ENCODE data around the gene ARHGAP26.

Gene ARHGAP26

GRCh38 chr5:142851731-142852130, 81.6 kb downstream of the ARHGAP26 start:
- no peak for DNase-seq

GRCh38 chr5:142852416-142853198, 82.4 kb downstream of the ARHGAP26 start:
- DNase-seq, result no peak

- no peak for DNase-seq
Measured at GRCh38 chr5:142853682-142854081, 83.5 kb downstream of the ARHGAP26 start.

GRCh38 chr5:142856269-142856782, 86.1 kb downstream of the ARHGAP26 start:
- no peak for DNase-seq

- DNase-seq, result no peak
Measured at GRCh38 chr5:142857405-142857804, 87.2 kb downstream of the ARHGAP26 start.

- no peak for DNase-seq
Measured at GRCh38 chr5:142859037-142859436, 88.9 kb downstream of the ARHGAP26 start.

- no peak for DNase-seq
Measured at GRCh38 chr5:142860270-142860669, 90.1 kb downstream of the ARHGAP26 start.

GRCh38 chr5:142861011-142861410, 90.8 kb downstream of the ARHGAP26 start:
- DNase-seq, result peak in 1 of 3 donors; percentile 37

- DNase-seq, result no peak
Measured at GRCh38 chr5:142862594-142862993, 92.4 kb downstream of the ARHGAP26 start.

- DNase-seq, result no peak
Measured at GRCh38 chr5:142863856-142864255, 93.7 kb downstream of the ARHGAP26 start.

GRCh38 chr5:142864290-142865260, 94.4 kb downstream of the ARHGAP26 start:
- DNase-seq, result no peak

GRCh38 chr5:142865631-142866030, 95.5 kb downstream of the ARHGAP26 start:
- no peak for DNase-seq

GRCh38 chr5:142866563-142867275, 96.5 kb downstream of the ARHGAP26 start:
- DNase-seq, result peak; percentile 70 to 78 (median 72)

- DNase-seq, result no peak
Measured at GRCh38 chr5:142869886-142870285, 99.7 kb downstream of the ARHGAP26 start.

GRCh38 chr5:142870532-142871362, 100.6 kb downstream of the ARHGAP26 start:
- no peak for DNase-seq

GRCh38 chr5:142871363-142872193, 101.4 kb downstream of the ARHGAP26 start:
- DNase-seq, result peak; percentile 47 to 57 (median 49)

- DNase-seq, result no peak
Measured at GRCh38 chr5:142872217-142872616, 102.0 kb downstream of the ARHGAP26 start.

- peak; percentile 66 to 77 (median 67) for DNase-seq
Measured at GRCh38 chr5:142872795-142873194, 102.6 kb downstream of the ARHGAP26 start.

GRCh38 chr5:142873831-142874230, 103.7 kb downstream of the ARHGAP26 start:
- DNase-seq, result no peak

- no peak for DNase-seq
Measured at GRCh38 chr5:142874540-142874939, 104.4 kb downstream of the ARHGAP26 start.

- no peak for DNase-seq
Measured at GRCh38 chr5:142875936-142876335, 105.8 kb downstream of the ARHGAP26 start.
